Endothelial cell (in vitro differentiated cells): ENCODE data around the gene CRYBG1. TPM values are rescaled to one million over a fixed set of nuclear protein-coding genes. Genes with fewer than 3 reads are reported as not detected.

Source experiments
- DNase-seq: peaks from one replicate; pipeline ENCODE4 v3.0.0; 2021; ENCODE audit warnings: low spot score
- H3K27ac Mint-ChIP-seq: one replicate; pipeline ENCODE4 v1.8.0; 2021; ENCODE audit warnings: mixed read lengths, inconsistent platforms; ENCODE audit not compliant: unreplicated experiment
- H3K27me3 Mint-ChIP-seq: one replicate; pipeline ENCODE4 v1.8.0; 2021; ENCODE audit warnings: mild to moderate bottlenecking, moderate library complexity, mixed read lengths, inconsistent platforms; ENCODE audit not compliant: unreplicated experiment
- H3K36me3 Mint-ChIP-seq: one replicate; pipeline ENCODE4 v1.8.0; 2021; ENCODE audit warnings: mild to moderate bottlenecking, low read depth, mixed read lengths, inconsistent platforms; ENCODE audit not compliant: unreplicated experiment
- H3K4me1 Mint-ChIP-seq: one replicate; pipeline ENCODE4 v1.8.0; 2021; ENCODE audit warnings: mild to moderate bottlenecking, mixed read lengths, inconsistent platforms; ENCODE audit not compliant: unreplicated experiment
- H3K4me3 Mint-ChIP-seq: one replicate; pipeline ENCODE4 v1.8.0; 2021; ENCODE audit warnings: mild to moderate bottlenecking, mixed read lengths, inconsistent platforms; ENCODE audit not compliant: unreplicated experiment
- H3K9me3 Mint-ChIP-seq: one replicate; pipeline ENCODE4 v1.8.0; 2021; ENCODE audit warnings: mixed read lengths, inconsistent platforms; ENCODE audit not compliant: unreplicated experiment
- total RNA-seq: library from RNA; stranded (reverse); fragmentation: NEBNext Ultra II Directional; extraction: Animal tissue kit (Norgen Biotek cat#: 25700); gene quantifications from one replicate; pipeline ENCODE4 v1.2.1, GENCODE V29; 2021; ENCODE audit not compliant: unreplicated experiment
- TF ChIP-seq, protein P1 (sequence below): fragments of 200-600 bp; sonication (generic); IDR thresholded peaks from one replicate; pipeline ENCODE4 v1.5.0; 2021; ENCODE audit warnings: antibody characterized with exemption; ENCODE audit not compliant: unreplicated experiment

The CRYBG1 gene
- total RNA-seq, 1 donor from 2014 or later = 0.08 TPM

DNA sequence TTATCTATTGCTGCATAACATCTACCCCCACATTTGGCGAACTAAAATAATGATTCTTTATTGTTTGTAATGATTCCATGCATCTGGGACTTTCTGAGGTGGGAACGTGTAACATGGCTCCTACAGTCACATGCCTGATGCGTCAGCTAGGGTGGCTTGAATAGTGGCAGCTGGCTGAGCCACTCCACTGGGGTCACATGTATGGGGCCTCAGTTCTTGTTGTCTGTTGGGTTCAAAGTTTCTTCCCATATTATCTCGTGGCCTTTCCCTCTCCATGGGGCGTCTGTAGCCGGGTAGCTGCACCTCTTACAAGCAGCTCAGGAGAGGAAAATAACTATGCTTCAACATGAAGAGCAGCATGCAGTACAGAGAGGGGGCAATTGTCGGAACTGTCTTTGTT is 69.9 kb downstream of the CRYBG1 start:
- H3K27ac Mint-ChIP-seq = no peak overlapping the region
- no peaks in the 10 kb centered on the region for H3K9me3 Mint-ChIP-seq
- DNase-seq = no peak
- no peak overlapping the region for H3K4me3 Mint-ChIP-seq
- TF ChIP-seq, protein P1, sequence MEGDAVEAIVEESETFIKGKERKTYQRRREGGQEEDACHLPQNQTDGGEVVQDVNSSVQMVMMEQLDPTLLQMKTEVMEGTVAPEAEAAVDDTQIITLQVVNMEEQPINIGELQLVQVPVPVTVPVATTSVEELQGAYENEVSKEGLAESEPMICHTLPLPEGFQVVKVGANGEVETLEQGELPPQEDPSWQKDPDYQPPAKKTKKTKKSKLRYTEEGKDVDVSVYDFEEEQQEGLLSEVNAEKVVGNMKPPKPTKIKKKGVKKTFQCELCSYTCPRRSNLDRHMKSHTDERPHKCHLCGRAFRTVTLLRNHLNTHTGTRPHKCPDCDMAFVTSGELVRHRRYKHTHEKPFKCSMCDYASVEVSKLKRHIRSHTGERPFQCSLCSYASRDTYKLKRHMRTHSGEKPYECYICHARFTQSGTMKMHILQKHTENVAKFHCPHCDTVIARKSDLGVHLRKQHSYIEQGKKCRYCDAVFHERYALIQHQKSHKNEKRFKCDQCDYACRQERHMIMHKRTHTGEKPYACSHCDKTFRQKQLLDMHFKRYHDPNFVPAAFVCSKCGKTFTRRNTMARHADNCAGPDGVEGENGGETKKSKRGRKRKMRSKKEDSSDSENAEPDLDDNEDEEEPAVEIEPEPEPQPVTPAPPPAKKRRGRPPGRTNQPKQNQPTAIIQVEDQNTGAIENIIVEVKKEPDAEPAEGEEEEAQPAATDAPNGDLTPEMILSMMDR = no peak
- no peaks in the 10 kb centered on the region for H3K4me1 Mint-ChIP-seq
- no peaks in the 10 kb centered on the region for H3K36me3 Mint-ChIP-seq
- H3K27me3 Mint-ChIP-seq = no peaks in the 10 kb centered on the region

DNA sequence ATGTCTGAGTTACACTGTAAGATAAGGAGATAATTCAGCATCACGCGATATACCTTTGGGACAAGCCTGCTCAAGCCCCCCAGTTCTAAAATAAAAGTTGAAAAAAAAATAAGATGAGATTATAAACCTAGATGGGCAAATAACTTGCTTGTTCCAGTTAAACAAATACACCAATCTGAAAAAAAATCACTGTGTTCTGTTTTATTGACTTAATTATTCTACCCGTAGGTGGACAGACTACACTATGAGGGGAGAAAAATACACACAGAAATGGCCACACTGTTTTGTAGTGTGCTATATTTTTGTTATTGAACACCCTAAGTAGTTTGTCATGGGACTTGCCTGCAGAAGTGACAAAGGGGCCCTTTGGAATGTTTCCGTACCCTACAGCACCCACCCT is 70.9 kb downstream of the CRYBG1 start:
- no peak overlapping the region for H3K27ac Mint-ChIP-seq
- no peaks in the 10 kb centered on the region for H3K9me3 Mint-ChIP-seq
- no peak overlapping the region for H3K4me3 Mint-ChIP-seq
- TF ChIP-seq, protein P1 = no peak
- DNase-seq = no peak
- no peaks in the 10 kb centered on the region for H3K27me3 Mint-ChIP-seq
- no peaks in the 10 kb centered on the region for H3K4me1 Mint-ChIP-seq
- H3K36me3 Mint-ChIP-seq = no peaks in the 10 kb centered on the region

DNA sequence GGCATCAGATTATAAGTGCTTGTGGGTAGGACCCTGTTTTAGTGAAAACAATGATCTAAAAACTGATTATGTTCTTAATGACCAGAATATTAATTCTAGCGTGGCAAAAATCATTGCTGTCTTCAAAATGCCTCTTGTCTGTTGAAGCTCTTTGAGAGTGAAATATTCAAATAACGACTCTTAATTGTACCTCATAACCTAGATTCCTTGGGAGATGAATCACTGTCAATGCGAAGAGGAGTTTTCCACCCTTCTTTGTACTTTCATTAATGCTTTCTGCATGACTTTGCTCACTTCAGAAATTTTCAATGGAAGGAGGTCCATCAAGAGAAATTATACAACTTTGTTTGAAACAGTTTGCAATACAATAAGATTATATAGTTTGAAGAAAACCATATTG is 71.5 kb downstream of the CRYBG1 start:
- Mint-ChIP-seq H3K4me3 (no peak overlapping the region), H3K27me3 (no peaks in the 10 kb centered on the region)

DNA sequence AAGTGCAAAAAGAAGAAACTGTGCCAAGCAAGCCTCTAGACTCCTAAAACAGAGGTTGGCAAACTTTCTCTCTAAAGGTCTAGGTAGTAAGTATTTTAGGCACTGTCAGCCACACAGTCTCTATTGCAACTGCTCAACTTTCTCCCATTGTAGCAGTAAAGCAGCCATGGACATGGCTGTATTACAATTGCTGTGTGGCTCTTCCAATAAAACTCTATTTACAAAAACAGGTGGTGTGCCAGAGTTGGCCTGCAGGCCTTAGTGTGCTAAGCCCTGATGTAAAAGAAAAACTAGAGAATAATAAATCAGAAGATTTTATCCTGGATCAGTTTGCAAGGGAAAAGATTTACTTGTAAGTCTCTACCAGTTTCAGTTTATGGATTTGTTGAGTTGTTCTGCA is 74.0 kb downstream of the CRYBG1 start:
- H3K4me3 Mint-ChIP-seq = no peak overlapping the region
- no peaks in the 10 kb centered on the region for H3K9me3 Mint-ChIP-seq
- no peaks in the 10 kb centered on the region for H3K27me3 Mint-ChIP-seq
- H3K36me3 Mint-ChIP-seq = no peaks in the 10 kb centered on the region
- H3K4me1 Mint-ChIP-seq = no peaks in the 10 kb centered on the region
- TF ChIP-seq, protein P1 = no peak
- no peak for DNase-seq
- no peak overlapping the region for H3K27ac Mint-ChIP-seq

More for the DNA sequence above, 71.5 kb downstream of the CRYBG1 start:
- Mint-ChIP-seq H3K9me3 (no peaks in the 10 kb centered on the region), H3K4me1 (no peaks in the 10 kb centered on the region), H3K27ac (no peak overlapping the region), H3K36me3 (no peaks in the 10 kb centered on the region)
- TF ChIP-seq, protein P1 = no peak
- no peak for DNase-seq

DNA sequence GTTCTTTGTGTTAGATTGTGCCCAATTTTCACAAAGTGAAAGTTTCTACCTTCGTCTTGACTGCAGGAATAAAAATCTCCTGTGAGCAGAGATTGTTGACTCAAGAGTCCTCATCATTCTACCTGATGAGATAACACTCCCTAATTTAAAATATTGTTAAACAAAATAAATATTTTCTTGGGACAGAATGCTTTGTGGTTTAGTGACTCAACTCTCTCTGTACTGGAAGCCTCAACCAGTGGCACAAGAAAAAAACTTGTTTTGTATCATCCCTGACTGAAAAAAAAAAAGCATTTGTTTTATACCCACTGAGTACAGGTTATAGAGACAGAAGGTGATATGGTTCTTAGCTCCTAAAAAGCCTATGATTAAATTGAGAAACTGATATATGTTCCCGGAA is 78.9 kb downstream of the CRYBG1 start:
- Mint-ChIP-seq H3K4me3 (no peak overlapping the region), H3K9me3 (no peaks in the 10 kb centered on the region), H3K36me3 (no peaks in the 10 kb centered on the region), H3K4me1 (no peaks in the 10 kb centered on the region), H3K27ac (no peak overlapping the region), H3K27me3 (no peaks in the 10 kb centered on the region)
- no peak for DNase-seq
- TF ChIP-seq, protein P1 = no peak
